Osteocyte (in vitro differentiated cells): Measurements from ENCODE around the gene PRMT1. TPM values are rescaled to one million over a fixed set of nuclear protein-coding genes. Genes with fewer than 3 reads are reported as not detected.

Experiments
- DNase-seq: peaks from one replicate; pipeline ENCODE4 v3.0.0; 2021; ENCODE audit warnings: mixed read lengths; ENCODE audit not compliant: unreplicated experiment; ENCODE audit errors: extremely low spot score
- H3K27ac Mint-ChIP-seq: one replicate; pipeline ENCODE4 v1.8.0; 2021; ENCODE audit warnings: mild to moderate bottlenecking, mixed read lengths; ENCODE audit not compliant: unreplicated experiment
- H3K27me3 Mint-ChIP-seq: one replicate; pipeline ENCODE4 v1.8.0; 2021; ENCODE audit warnings: mixed read lengths; ENCODE audit not compliant: unreplicated experiment
- H3K36me3 Mint-ChIP-seq: one replicate; pipeline ENCODE4 v1.8.0; 2021; ENCODE audit warnings: mixed read lengths; ENCODE audit not compliant: unreplicated experiment
- H3K4me1 Mint-ChIP-seq: one replicate; pipeline ENCODE4 v1.8.0; 2021; ENCODE audit warnings: mixed read lengths; ENCODE audit not compliant: unreplicated experiment
- H3K4me3 Mint-ChIP-seq: one replicate; pipeline ENCODE4 v1.8.0; 2021; ENCODE audit warnings: mild to moderate bottlenecking, moderate library complexity, mixed read lengths; ENCODE audit not compliant: unreplicated experiment
- H3K9me3 Mint-ChIP-seq: one replicate; pipeline ENCODE4 v1.8.0; 2021; ENCODE audit warnings: mixed read lengths; ENCODE audit not compliant: unreplicated experiment
- CTCF ChIP-seq: fragments of 200-600 bp; sonication (generic); IDR thresholded peaks from 2 replicates; pipeline ENCODE4 v1.5.0; 2021; ENCODE audit warnings: antibody characterized with exemption, mild to moderate bottlenecking, moderate library complexity
- total RNA-seq: library from RNA; stranded (reverse); gene quantifications from 2 replicates; pipeline ENCODE4 v1.2.1, GENCODE V29; 2021

Gene PRMT1
- total RNA-seq, 1 donor from 2014 or later = 126 TPM

GRCh38 chr19:49690656-49691242 lies 13.7 kb downstream of the PRMT1 start, which contains the start of gene CPT1C:
Gene CPT1C, plus strand, starts transcription at chr19:49691116. Its CDS starts 1,137 bp downstream, at chr19:49692253.
- DNase-seq = peak; percentile 91
- Mint-ChIP-seq H3K27ac (peak within 1 kb of the TSS; percentile 85), H3K4me1 (peaks cover 30% of the 10 kb centered on the region), H3K4me3 (peak within 1 kb of the TSS; percentile 89), H3K36me3 (peaks cover 7% of the 10 kb centered on the region), H3K27me3 (no peaks in the 10 kb centered on the region), H3K9me3 (no peaks in the 10 kb centered on the region)
- no peak for TF ChIP-seq CTCF

- peaks cover 6% of the 10 kb centered on the region for H3K36me3 Mint-ChIP-seq
- no peaks in the 10 kb centered on the region for H3K9me3 Mint-ChIP-seq
- peak; percentile 91 for DNase-seq
- H3K27me3 Mint-ChIP-seq = no peaks in the 10 kb centered on the region
- TF ChIP-seq CTCF = no peak
- H3K27ac Mint-ChIP-seq = peak overlapping the region; percentile 85
- peaks cover 30% of the 10 kb centered on the region for H3K4me1 Mint-ChIP-seq
- H3K4me3 Mint-ChIP-seq = peak overlapping the region; percentile 89
Observed at GRCh38 chr19:49691243-49692146, 14.4 kb downstream of the PRMT1 start.

- Mint-ChIP-seq H3K4me1 (peaks cover 29% of the 10 kb centered on the region), H3K36me3 (peaks cover 8% of the 10 kb centered on the region), H3K4me3 (peak overlapping the region; percentile 33), H3K27me3 (no peaks in the 10 kb centered on the region), H3K9me3 (no peaks in the 10 kb centered on the region), H3K27ac (peak overlapping the region; percentile 38)
- no peak for TF ChIP-seq CTCF
- no peak for DNase-seq
Observed at GRCh38 chr19:49692147-49692506, 15.1 kb downstream of the PRMT1 start.

- Mint-ChIP-seq H3K36me3 (peaks cover 8% of the 10 kb centered on the region), H3K4me1 (peaks cover 12% of the 10 kb centered on the region), H3K27ac (no peak overlapping the region), H3K4me3 (no peak overlapping the region), H3K27me3 (no peaks in the 10 kb centered on the region), H3K9me3 (no peaks in the 10 kb centered on the region)
- DNase-seq = no peak
- TF ChIP-seq CTCF = no peak
Observed at GRCh38 chr19:49696115-49696514, 19.0 kb downstream of the PRMT1 start.

GRCh38 chr19:49696865-49697264 lies 19.8 kb downstream of the PRMT1 start:
- Mint-ChIP-seq H3K4me1 (peaks cover 6% of the 10 kb centered on the region), H3K36me3 (peaks cover 8% of the 10 kb centered on the region), H3K27ac (no peak overlapping the region), H3K9me3 (no peaks in the 10 kb centered on the region), H3K4me3 (no peak overlapping the region), H3K27me3 (no peaks in the 10 kb centered on the region)
- no peak for TF ChIP-seq CTCF
- no peak for DNase-seq
